Measurements from ENCODE around the gene EFNB1. TPM values are rescaled to one million over a fixed set of nuclear protein-coding genes. Genes with fewer than 3 reads are reported as not detected.

Gene EFNB1
- total and polyA plus RNA-seq, 9 of the 15 experiments (the other 6 are each of a cell fraction or from before 2014, with no cell fraction given), result 0.01 to 2.1 (median 0.99) TPM; not detected in 1

GRCh38 chrX:68807818-68808217 lies 21.0 kb upstream of the EFNB1 start:
- Histone ChIP-seq H3K27ac (ENCODE audit: extremely low read depth, low read depth, low read length) (no peak overlapping the region), H3K79me2 (ENCODE audit: control insufficient read depth, insufficient read depth, low read length) (no peaks in the 10 kb centered on the region), H3K9me3 (replicated peaks; ENCODE audit: control insufficient read depth, insufficient read depth, low read depth, low read length) (no peaks in the 10 kb centered on the region; the same call in 1 of the 2 replicates), H3K9ac (ENCODE audit: insufficient read depth in 1 of 2, low read depth in 2 of 2, low read length in 2 of 2) (no peak overlapping the region), H3K4me3 (no peak overlapping the region), H2AFZ (ENCODE audit: low read depth, low read length) (no peak overlapping the region), H4K20me1 (replicated peaks; ENCODE audit: control insufficient read depth, insufficient read depth, low read length) (no peaks in the 10 kb centered on the region), H3K27me3 (ENCODE audit: control insufficient read depth in 2 of 2, insufficient read depth in 2 of 2, low read length in 2 of 2) (no peaks in the 10 kb centered on the region), H3K9me1 (ENCODE audit: control insufficient read depth, insufficient read depth, low read length) (no peaks in the 10 kb centered on the region), H3K36me3 (ENCODE audit: control insufficient read depth, insufficient read depth, low read length) (no peaks in the 10 kb centered on the region), H3K4me2 (ENCODE audit: insufficient read depth, low read length) (no peak overlapping the region), H3K4me1 (replicated peaks in 1 of 2; ENCODE audit: control insufficient read depth in 2 of 2, insufficient read depth in 2 of 2, low read length in 2 of 2) (no peaks in the 10 kb centered on the region)
- WGBS (ENCODE audit: insufficient coverage, low coverage, missing lambda C conversion rate), result 0% methylated on average over 3 of the region's 3 CpGs
- peak; percentile 60 for FAIRE-seq
- ChIA-PET CTCF (ENCODE audit: low intra/inter-chr PET ratio) (interaction anchor here (1.8 kb wide), 1 partner anchor 75 kb away, joined by 8 read pairs; no protein-coding TSS in a partner anchor), POLR2A (no interaction called here)
- in situ Hi-C loops (cut with MboI), result loop anchor here (25.0 kb wide), 1 partner anchor 621 kb away; no protein-coding TSS in a partner anchor
- peak; percentile 85 for ATAC-seq
- BruUV-seq (replicated peaks), result no TSS peak
- intact Hi-C loops (cut with micrococcal nuclease), result loop anchor here (1.0 to 5.0 kb wide), 3 partner anchors 75 to 626 kb away; no protein-coding TSS in a partner anchor
- DNase-seq (ENCODE audit: extremely low read depth in 1 of 4, low spot score in 3 of 4), result peak in 2 of 4 experiments; percentile 31 to 47
- TF ChIP-seq STAT6 (CRISPR knock-in tag; IDR thresholded peaks at IDR 0.05) (no peak), ZNF766 (CRISPR knock-in tag; conservative IDR thresholded peaks at IDR 0.05) (no peak), REST (IDR thresholded peaks at IDR 0.05; ENCODE audit: borderline replicate concordance) (peak; percentile 48; the same call in 1 of the 2 replicates), REST (CRISPR knock-in tag; IDR thresholded peaks at IDR 0.05; ENCODE audit: low read depth) (no peak), NCOA1 (IDR thresholded peaks at IDR 0.05; ENCODE audit: low read depth) (no peak), HNRNPL (IDR thresholded peaks at IDR 0.05; ENCODE audit: low read depth, low read length) (no peak), CTCF (IDR thresholded peaks at IDR 0.05 in 2 of 3, conservative IDR thresholded peaks at IDR 0.05 in 1 of 3; ENCODE audit: insufficient read depth in 2 of 3, low read depth in 1 of 3, low read length in 3 of 3) (peak; percentile 36 to 58 (median 46); a peak in 5 of 6 replicates), STAG1 (CRISPR knock-in tag; IDR thresholded peaks at IDR 0.05; ENCODE audit: borderline replicate concordance) (peak; percentile 30; the same call in 1 of the 2 replicates)

Data from K562 (cell line).